22Rv1 (cell line): ENCODE results near the gene IPO11.

Source experiments
- CTCF ChIP-seq: fragments of 450-650 bp; IDR thresholded peaks from 2 replicates; pipeline ENCODE4 v1.5.1; 2017; ENCODE audit warnings: mild to moderate bottlenecking
- ZFX ChIP-seq: fragments of 450-650 bp; IDR thresholded peaks from 2 replicates; pipeline ENCODE4 v1.6.1; 2017; ENCODE audit warnings: antibody characterized with exemption, borderline replicate concordance

- TF ChIP-seq CTCF (no peak), ZFX (no peak)
Measured at GRCh38 chr5:62412549-62413329, at the start of gene IPO11.
